Vagina (tissue), 2 donors: ENCODE data around the gene SMURF2. TPM values are rescaled to one million over a fixed set of nuclear protein-coding genes. Genes with fewer than 3 reads are reported as not detected.

ENCODE experiments used
- DNase-seq, 2 donors: peaks; one replicate each; pipeline ENCODE4 v3.0.0-alpha.2; 2017; ENCODE audit errors: extremely low spot score in 2 of 2
- H3K27ac ChIP-seq: fragments of 200-600 bp; sonication (generic); one replicate; pipeline ENCODE4 v1.5.1; 2019
- H3K27me3 ChIP-seq: fragments of 200-600 bp; sonication (generic); one replicate; pipeline ENCODE4 v1.5.1; 2019
- H3K36me3 ChIP-seq, 2 donors: fragments of 200-600 bp; sonication (generic); one replicate each; pipeline ENCODE4 v1.5.1; 2017 to 2019
- H3K4me1 ChIP-seq: fragments of 200-600 bp; sonication (generic); one replicate; pipeline ENCODE4 v1.5.1; 2019
- H3K4me3 ChIP-seq, 2 donors: fragments of 200-600 bp; sonication (generic); 1 replicate in 1 of 2; 2 replicates in 1 of 2; pipeline ENCODE4 v1.5.1; 2016 to 2019
- H3K9me3 ChIP-seq: fragments of 200-600 bp; sonication (generic); one replicate; pipeline ENCODE4 v1.5.1; 2019
- POLR2A ChIP-seq, 2 donors: fragments of 450-650 bp; IDR thresholded peaks; one replicate each; pipeline ENCODE4 v1.6.1; 2017; ENCODE audit warnings: antibody characterized with exemption in 2 of 2, mild to moderate bottlenecking in 2 of 2, moderate library complexity in 2 of 2
- POLR2AphosphoS5 ChIP-seq, 2 donors: sonication (generic); formaldehyde crosslinking; IDR thresholded peaks; one replicate each; pipeline ENCODE4 v1.9.0; 2017; ENCODE audit warnings: antibody characterized with exemption in 2 of 2, mild to moderate bottlenecking in 2 of 2, low read depth in 1 of 2; ENCODE audit not compliant: insufficient read depth in 1 of 2
- intact Hi-C: fragments of 100-400 bp; cut with DNase I; formaldehyde crosslinking; loops from one replicate; pipeline ENCODE4 v1.15.1; 2023
- total RNA-seq: library from RNA; depleted of rRNA; stranded (reverse); fragments of >200 nt; gene quantifications from one replicate; pipeline ENCODE4 v1.2.3, GENCODE V29; 2016
- TF ChIP-seq, protein P1 (sequence below), 3 experiments: fragments of 450-650 bp in 2 of 3; fragments of 200-600 bp in 1 of 3; sonication (generic) in 1 of 3; IDR thresholded peaks; one replicate each; pipeline ENCODE4 v1.5.1; 2017 to 2019; ENCODE audit warnings: antibody characterized with exemption in 3 of 3, mild to moderate bottlenecking in 2 of 3, moderate library complexity in 2 of 3

Gene SMURF2
- total RNA-seq, 1 donor from 2014 or later: 19.9 TPM

DNA sequence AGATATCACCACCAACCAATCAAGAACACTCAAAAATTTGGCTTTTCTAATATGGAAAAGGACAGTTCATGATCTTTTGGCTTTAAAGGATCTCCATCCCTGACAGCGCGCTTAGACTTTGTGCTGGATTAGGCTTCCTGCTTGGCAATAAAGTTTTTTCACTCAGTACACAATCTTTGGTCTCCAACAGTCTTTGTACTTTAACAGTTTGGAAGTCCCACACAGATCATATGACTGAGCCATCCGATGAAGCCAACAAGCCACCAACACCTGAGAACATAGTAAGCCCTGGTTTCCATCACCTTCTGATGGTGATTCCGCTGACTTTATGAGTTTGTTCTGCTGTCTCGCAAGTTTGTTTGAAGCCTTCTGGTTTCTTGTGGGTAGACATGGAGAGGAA, 34.3 kb downstream of the SMURF2 start:
- Histone ChIP-seq H3K9me3 (no peaks in the 10 kb centered on the region), H3K27me3 (no peaks in the 10 kb centered on the region), H3K27ac (no peak overlapping the region), H3K36me3 (no peaks in the 10 kb centered on the region), H3K4me3 (no peak overlapping the region), H3K4me1 (peaks cover 78% of the 10 kb centered on the region)
- intact Hi-C loops: no loop called here
- DNase-seq: no peak
- TF ChIP-seq POLR2A (IDR thresholded peaks at IDR 0.05): no peak
- TF ChIP-seq POLR2AphosphoS5 (IDR thresholded peaks at IDR 0.05; ENCODE audit: insufficient read depth in 1 of 2, low read depth in 1 of 2): no peak
- TF ChIP-seq, protein P1, sequence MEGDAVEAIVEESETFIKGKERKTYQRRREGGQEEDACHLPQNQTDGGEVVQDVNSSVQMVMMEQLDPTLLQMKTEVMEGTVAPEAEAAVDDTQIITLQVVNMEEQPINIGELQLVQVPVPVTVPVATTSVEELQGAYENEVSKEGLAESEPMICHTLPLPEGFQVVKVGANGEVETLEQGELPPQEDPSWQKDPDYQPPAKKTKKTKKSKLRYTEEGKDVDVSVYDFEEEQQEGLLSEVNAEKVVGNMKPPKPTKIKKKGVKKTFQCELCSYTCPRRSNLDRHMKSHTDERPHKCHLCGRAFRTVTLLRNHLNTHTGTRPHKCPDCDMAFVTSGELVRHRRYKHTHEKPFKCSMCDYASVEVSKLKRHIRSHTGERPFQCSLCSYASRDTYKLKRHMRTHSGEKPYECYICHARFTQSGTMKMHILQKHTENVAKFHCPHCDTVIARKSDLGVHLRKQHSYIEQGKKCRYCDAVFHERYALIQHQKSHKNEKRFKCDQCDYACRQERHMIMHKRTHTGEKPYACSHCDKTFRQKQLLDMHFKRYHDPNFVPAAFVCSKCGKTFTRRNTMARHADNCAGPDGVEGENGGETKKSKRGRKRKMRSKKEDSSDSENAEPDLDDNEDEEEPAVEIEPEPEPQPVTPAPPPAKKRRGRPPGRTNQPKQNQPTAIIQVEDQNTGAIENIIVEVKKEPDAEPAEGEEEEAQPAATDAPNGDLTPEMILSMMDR (IDR thresholded peaks at IDR 0.05): no peak

DNA sequence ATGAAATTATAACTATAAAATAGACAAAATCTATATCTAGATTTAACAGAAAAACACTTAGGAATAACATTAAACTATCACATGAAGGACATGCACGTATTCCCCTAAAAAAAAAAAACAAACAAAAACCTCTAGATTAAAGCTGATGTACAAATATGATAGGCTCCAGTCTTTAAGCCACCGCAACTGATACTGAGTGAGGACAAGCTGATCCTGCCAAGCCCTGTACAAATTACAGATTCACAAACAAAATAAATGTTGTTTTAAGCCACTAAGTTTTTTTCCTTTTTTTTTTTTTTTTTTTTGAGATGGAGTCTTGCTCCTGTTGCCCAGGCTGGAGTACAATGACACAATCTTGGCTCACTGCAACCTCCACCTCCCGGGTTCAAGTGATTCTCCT, 35.3 kb downstream of the SMURF2 start:
- Histone ChIP-seq H3K27ac (no peak overlapping the region), H3K9me3 (no peaks in the 10 kb centered on the region), H3K4me1 (peaks cover 68% of the 10 kb centered on the region), H3K36me3 (no peaks in the 10 kb centered on the region), H3K27me3 (no peaks in the 10 kb centered on the region), H3K4me3 (no peak overlapping the region)
- DNase-seq: no peak
- TF ChIP-seq, protein P1 (IDR thresholded peaks at IDR 0.05): no peak
- no peak for TF ChIP-seq POLR2A (IDR thresholded peaks at IDR 0.05)
- no peak for TF ChIP-seq POLR2AphosphoS5 (IDR thresholded peaks at IDR 0.05; ENCODE audit: insufficient read depth in 1 of 2, low read depth in 1 of 2)
- intact Hi-C loops: no loop called here

DNA sequence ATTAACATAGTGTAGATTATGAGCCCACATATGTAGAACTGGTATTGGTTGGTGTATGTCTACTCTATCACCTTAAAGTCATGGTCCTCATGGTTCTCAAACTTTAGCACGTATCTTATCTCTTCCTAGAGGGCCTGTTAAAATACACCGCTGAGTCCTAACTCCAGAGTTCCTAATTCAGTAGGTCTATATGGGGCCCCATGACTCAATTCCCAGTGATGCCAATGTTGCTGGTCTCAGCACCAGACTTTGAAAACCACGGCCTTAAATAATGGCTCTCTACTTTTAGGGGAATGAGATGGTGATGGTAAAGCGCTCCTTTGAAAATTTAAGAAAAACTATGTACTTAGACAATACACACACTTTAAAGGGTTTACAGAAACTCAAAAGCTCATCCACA, 36.6 kb downstream of the SMURF2 start:
- Histone ChIP-seq H3K27ac (no peak overlapping the region), H3K27me3 (no peaks in the 10 kb centered on the region), H3K4me3 (no peak overlapping the region), H3K9me3 (no peaks in the 10 kb centered on the region), H3K36me3 (no peaks in the 10 kb centered on the region), H3K4me1 (peaks cover 55% of the 10 kb centered on the region)
- TF ChIP-seq POLR2AphosphoS5 (IDR thresholded peaks at IDR 0.05; ENCODE audit: insufficient read depth in 1 of 2, low read depth in 1 of 2): no peak
- TF ChIP-seq POLR2A (IDR thresholded peaks at IDR 0.05): no peak
- TF ChIP-seq, protein P1 (IDR thresholded peaks at IDR 0.05): no peak
- no peak for DNase-seq
- intact Hi-C loops: no loop called here

DNA sequence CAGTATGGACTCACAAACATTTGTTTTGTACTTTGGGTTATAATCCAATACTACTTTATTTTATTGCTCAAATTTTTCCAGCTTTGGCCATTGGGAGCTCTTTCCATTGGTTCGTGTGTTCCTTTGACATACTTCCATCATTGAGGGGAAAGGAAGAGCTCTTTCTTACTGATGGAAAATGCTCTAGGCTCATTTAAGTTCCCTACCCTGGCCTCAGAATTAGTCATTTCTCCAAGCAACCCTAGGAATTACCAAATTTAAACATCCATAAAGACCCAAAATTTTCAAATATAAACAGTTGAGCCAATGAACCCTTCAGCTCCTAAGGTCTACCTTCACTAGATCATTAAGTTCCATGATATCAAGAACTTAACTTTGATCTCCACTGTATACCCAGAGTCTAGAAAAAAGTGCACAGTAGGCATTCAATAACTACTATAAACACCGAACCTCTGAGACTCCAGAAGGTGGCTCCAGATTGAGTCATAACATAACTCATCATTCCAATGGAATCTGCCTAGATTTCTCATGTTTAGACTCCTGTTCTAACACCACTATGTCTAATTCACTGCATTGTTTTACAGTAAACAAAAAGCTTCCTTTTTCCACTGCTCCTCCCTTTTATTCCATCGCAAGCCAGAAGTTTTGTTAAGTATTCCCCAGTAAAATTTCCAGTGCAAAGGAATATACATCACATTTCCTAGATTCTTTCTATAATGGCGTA, 39.0 kb downstream of the SMURF2 start:
- DNase-seq: no peak
- Histone ChIP-seq H3K27ac (no peak overlapping the region), H3K4me1 (peaks cover 31% of the 10 kb centered on the region), H3K4me3 (no peak overlapping the region), H3K9me3 (no peaks in the 10 kb centered on the region), H3K27me3 (no peaks in the 10 kb centered on the region), H3K36me3 (no peaks in the 10 kb centered on the region)
- TF ChIP-seq POLR2AphosphoS5 (IDR thresholded peaks at IDR 0.05; ENCODE audit: insufficient read depth in 1 of 2, low read depth in 1 of 2) (no peak), POLR2A (IDR thresholded peaks at IDR 0.05) (no peak)
- TF ChIP-seq, protein P1 (IDR thresholded peaks at IDR 0.05): no peak
- intact Hi-C loops: no loop called here

DNA sequence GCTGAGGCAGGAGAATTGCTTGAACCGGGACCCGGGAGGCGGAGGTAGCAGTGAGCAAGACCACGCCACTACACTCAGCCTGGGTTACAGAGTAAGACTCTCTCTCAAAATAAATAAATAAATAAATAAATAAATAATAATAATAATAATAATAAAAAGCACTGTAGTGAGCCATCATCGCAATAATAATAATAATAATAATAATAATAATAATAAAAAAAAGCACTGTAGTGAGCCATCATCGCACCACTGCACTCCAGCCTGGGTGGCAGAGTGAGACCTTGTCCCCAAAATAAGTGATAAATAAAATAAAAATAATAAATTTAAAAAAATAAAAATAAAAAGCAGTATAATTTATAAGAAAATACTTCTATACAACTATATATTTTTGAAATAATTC, 40.3 kb downstream of the SMURF2 start:
- intact Hi-C loops: no loop called here
- H3K4me3 ChIP-seq: no peak overlapping the region
- no peak for TF ChIP-seq POLR2AphosphoS5 (IDR thresholded peaks at IDR 0.05; ENCODE audit: insufficient read depth in 1 of 2, low read depth in 1 of 2)
- TF ChIP-seq, protein P1 (IDR thresholded peaks at IDR 0.05): no peak
- TF ChIP-seq POLR2A (IDR thresholded peaks at IDR 0.05): no peak
- no peaks in the 10 kb centered on the region for H3K36me3 ChIP-seq
- no peak for DNase-seq
- H3K27ac ChIP-seq: no peak overlapping the region
- H3K4me1 ChIP-seq: peaks cover 18% of the 10 kb centered on the region
- no peaks in the 10 kb centered on the region for H3K9me3 ChIP-seq
- H3K27me3 ChIP-seq: no peaks in the 10 kb centered on the region
